ENCODE measurements around the gene DEFB116.
"Not testable (repeated sequence)": the region's sequence is repeated elsewhere in the genome, so short reads cannot be mapped to it uniquely, and the experiment has no call there.

Gene DEFB116

GRCh38 chr20:31308535-31309162 is at the start of gene DEFB116:
DEFB116 (minus strand) TSS chr20:31308585; CDS start chr20:31308585, 0 bp downstream.
- in situ Hi-C loops (cut with MboI; ENCODE audit: low sequenced_read_pairs): no loop called here

- in situ Hi-C loops (cut with MboI; ENCODE audit: low sequenced_read_pairs): no loop called here
Observed at GRCh38 chr20:31355981-31356380, 47.6 kb upstream of the DEFB116 start.

GRCh38 chr20:31341470-31341869 is 33.1 kb upstream of the DEFB116 start:
- in situ Hi-C loops (cut with MboI; ENCODE audit: low sequenced_read_pairs): no loop called here

- in situ Hi-C loops (cut with MboI; ENCODE audit: low sequenced_read_pairs): no loop called here
Observed at GRCh38 chr20:31330893-31331292, 22.5 kb upstream of the DEFB116 start.

- in situ Hi-C loops (cut with MboI; ENCODE audit: low sequenced_read_pairs): no loop called here
Observed at GRCh38 chr20:31322504-31322903, 14.1 kb upstream of the DEFB116 start.

GRCh38 chr20:31284964-31285363 is 23.4 kb downstream of the DEFB116 start:
- in situ Hi-C loops (cut with MboI; ENCODE audit: low sequenced_read_pairs): not testable (repeated sequence)

GRCh38 chr20:31278178-31278577 is 30.2 kb downstream of the DEFB116 start:
- in situ Hi-C loops (cut with MboI; ENCODE audit: low sequenced_read_pairs): no loop called here

- in situ Hi-C loops (cut with MboI; ENCODE audit: low sequenced_read_pairs): no loop called here
Observed at GRCh38 chr20:31274441-31274840, 33.9 kb downstream of the DEFB116 start.

GRCh38 chr20:31260326-31260932 is 48.0 kb downstream of the DEFB116 start:
- in situ Hi-C loops (cut with MboI; ENCODE audit: low sequenced_read_pairs): no loop called here

- in situ Hi-C loops (cut with MboI; ENCODE audit: low sequenced_read_pairs): no loop called here
Observed at GRCh38 chr20:31257364-31257763, 51.0 kb downstream of the DEFB116 start, which contains the start of gene DEFB115. DEFB115 (plus strand) TSS chr20:31257664; CDS start chr20:31257664, 0 bp downstream.

- in situ Hi-C loops (cut with MboI; ENCODE audit: low sequenced_read_pairs): no loop called here
Observed at GRCh38 chr20:31256959-31257358, 51.4 kb downstream of the DEFB116 start.

Data from HL-60/S4 (cell line).